Activated T-helper 2 cell treated with anti-CD3 and anti-CD28 coated beads, Interferon-gamma antibody, Interleukin-2, Interleukin-4, amounts not matched to agents 10 μg/mL and 5 μg/mL and 100 μg/mL, durations not matched to agents 14 hours and 24 hours and 36 hours (primary cell): Measurements from ENCODE around the gene ATXN7L1. TPM values are rescaled to one million over a fixed set of nuclear protein-coding genes. Genes with fewer than 3 reads are reported as not detected.

Source experiments
- DNase-seq: peaks from one replicate; pipeline ENCODE4 v3.0.0; 2021; ENCODE audit warnings: low spot score
- H3K27ac Mint-ChIP-seq: one replicate; pipeline ENCODE4 v1.8.0; 2021; ENCODE audit warnings: mixed read lengths
- H3K27me3 Mint-ChIP-seq: one replicate; pipeline ENCODE4 v1.8.0; 2021; ENCODE audit warnings: low read depth, mixed read lengths
- H3K36me3 Mint-ChIP-seq: one replicate; pipeline ENCODE4 v1.8.0; 2021; ENCODE audit warnings: low read depth, mixed read lengths
- H3K4me1 Mint-ChIP-seq: one replicate; pipeline ENCODE4 v1.8.0; 2021; ENCODE audit warnings: low read depth, mixed read lengths
- H3K4me3 Mint-ChIP-seq: one replicate; pipeline ENCODE4 v1.8.0; 2021; ENCODE audit warnings: low read depth, mild to moderate bottlenecking, moderate library complexity, mixed read lengths
- H3K9me3 Mint-ChIP-seq: one replicate; pipeline ENCODE4 v1.8.0; 2021; ENCODE audit warnings: mixed read lengths
- intact Hi-C: fragments of 100-400 bp; cut with micrococcal nuclease; formaldehyde crosslinking; loops from one replicate; pipeline ENCODE4 v1.15.1; 2023
- total RNA-seq: library from RNA; stranded (reverse); gene quantifications from 2 replicates; pipeline ENCODE4 v1.2.3, GENCODE V29; 2022

The ATXN7L1 gene
- total RNA-seq, 1 donor from 2014 or later, result 12.4 TPM

- no peak for DNase-seq
- Mint-ChIP-seq H3K4me1 (peaks cover 14% of the 10 kb centered on the region), H3K36me3 (no peaks in the 10 kb centered on the region), H3K4me3 (no peak overlapping the region), H3K27me3 (no peaks in the 10 kb centered on the region), H3K9me3 (no peaks in the 10 kb centered on the region), H3K27ac (no peak overlapping the region)
- intact Hi-C loops, result no loop called here
These were observed 132.1 kb downstream of the ATXN7L1 start for GRCh38 chr7:105744258-105744657.

GRCh38 chr7:105743351-105744090 is 132.9 kb downstream of the ATXN7L1 start:
- no peak overlapping the region for H3K27ac Mint-ChIP-seq
- intact Hi-C loops, result no loop called here
- peaks cover 14% of the 10 kb centered on the region for H3K4me1 Mint-ChIP-seq
- no peaks in the 10 kb centered on the region for H3K27me3 Mint-ChIP-seq
- H3K36me3 Mint-ChIP-seq, result no peaks in the 10 kb centered on the region
- H3K4me3 Mint-ChIP-seq, result no peak overlapping the region
- DNase-seq, result no peak
- no peaks in the 10 kb centered on the region for H3K9me3 Mint-ChIP-seq

GRCh38 chr7:105742787-105743186 is 133.6 kb downstream of the ATXN7L1 start:
- DNase-seq, result no peak
- peaks cover 14% of the 10 kb centered on the region for H3K4me1 Mint-ChIP-seq
- H3K27me3 Mint-ChIP-seq, result no peaks in the 10 kb centered on the region
- H3K9me3 Mint-ChIP-seq, result no peaks in the 10 kb centered on the region
- H3K4me3 Mint-ChIP-seq, result no peak overlapping the region
- H3K27ac Mint-ChIP-seq, result no peak overlapping the region
- no peaks in the 10 kb centered on the region for H3K36me3 Mint-ChIP-seq
- intact Hi-C loops, result no loop called here

GRCh38 chr7:105741982-105742381 is 134.4 kb downstream of the ATXN7L1 start:
- Mint-ChIP-seq H3K4me3 (no peak overlapping the region), H3K9me3 (no peaks in the 10 kb centered on the region), H3K4me1 (peaks cover 14% of the 10 kb centered on the region), H3K27ac (no peak overlapping the region), H3K27me3 (no peaks in the 10 kb centered on the region), H3K36me3 (no peaks in the 10 kb centered on the region)
- DNase-seq, result no peak
- intact Hi-C loops, result no loop called here

- peaks cover 11% of the 10 kb centered on the region for H3K4me1 Mint-ChIP-seq
- intact Hi-C loops, result no loop called here
- peaks cover 4% of the 10 kb centered on the region for H3K9me3 Mint-ChIP-seq
These were observed 138.3 kb downstream of the ATXN7L1 start for GRCh38 chr7:105738133-105738532.

GRCh38 chr7:105734233-105734632 is 142.2 kb downstream of the ATXN7L1 start:
- DNase-seq, result no peak
- Mint-ChIP-seq H3K9me3 (peaks cover 4% of the 10 kb centered on the region), H3K27ac (no peak overlapping the region), H3K27me3 (no peaks in the 10 kb centered on the region), H3K4me1 (no peaks in the 10 kb centered on the region), H3K36me3 (no peaks in the 10 kb centered on the region), H3K4me3 (no peak overlapping the region)
- intact Hi-C loops, result no loop called here

More at GRCh38 chr7:105738133-105738532, 138.3 kb downstream of the ATXN7L1 start:
- no peak for DNase-seq
- H3K4me3 Mint-ChIP-seq, result no peak overlapping the region
- H3K27me3 Mint-ChIP-seq, result no peaks in the 10 kb centered on the region
- no peaks in the 10 kb centered on the region for H3K36me3 Mint-ChIP-seq
- no peak overlapping the region for H3K27ac Mint-ChIP-seq

- peaks cover 4% of the 10 kb centered on the region for H3K9me3 Mint-ChIP-seq
- H3K27ac Mint-ChIP-seq, result no peak overlapping the region
- intact Hi-C loops, result no loop called here
- H3K27me3 Mint-ChIP-seq, result no peaks in the 10 kb centered on the region
- H3K36me3 Mint-ChIP-seq, result no peaks in the 10 kb centered on the region
- no peak overlapping the region for H3K4me3 Mint-ChIP-seq
- H3K4me1 Mint-ChIP-seq, result no peaks in the 10 kb centered on the region
- no peak for DNase-seq
These were observed 145.4 kb downstream of the ATXN7L1 start for GRCh38 chr7:105731042-105731441.

- H3K9me3 Mint-ChIP-seq, result no peaks in the 10 kb centered on the region
These were observed 148.4 kb downstream of the ATXN7L1 start for GRCh38 chr7:105728028-105728427.

GRCh38 chr7:105724688-105725087 is 151.7 kb downstream of the ATXN7L1 start:
- Mint-ChIP-seq H3K4me3 (no peak overlapping the region), H3K36me3 (no peaks in the 10 kb centered on the region), H3K4me1 (no peaks in the 10 kb centered on the region), H3K27me3 (no peaks in the 10 kb centered on the region), H3K27ac (no peak overlapping the region), H3K9me3 (no peaks in the 10 kb centered on the region)
- intact Hi-C loops, result no loop called here
- DNase-seq, result no peak

More at GRCh38 chr7:105728028-105728427, 148.4 kb downstream of the ATXN7L1 start:
- DNase-seq, result no peak
- H3K36me3 Mint-ChIP-seq, result no peaks in the 10 kb centered on the region
- no peak overlapping the region for H3K27ac Mint-ChIP-seq
- no peaks in the 10 kb centered on the region for H3K27me3 Mint-ChIP-seq
- no peaks in the 10 kb centered on the region for H3K4me1 Mint-ChIP-seq
- intact Hi-C loops, result no loop called here
- no peak overlapping the region for H3K4me3 Mint-ChIP-seq

GRCh38 chr7:105723572-105723971 is 152.8 kb downstream of the ATXN7L1 start:
- H3K9me3 Mint-ChIP-seq, result no peaks in the 10 kb centered on the region
- H3K4me3 Mint-ChIP-seq, result no peak overlapping the region
- no peaks in the 10 kb centered on the region for H3K27me3 Mint-ChIP-seq
- H3K36me3 Mint-ChIP-seq, result no peaks in the 10 kb centered on the region
- no peak overlapping the region for H3K27ac Mint-ChIP-seq
- intact Hi-C loops, result no loop called here
- H3K4me1 Mint-ChIP-seq, result peaks cover 1% of the 10 kb centered on the region
- no peak for DNase-seq

GRCh38 chr7:105721571-105722104 is 154.8 kb downstream of the ATXN7L1 start:
- no peaks in the 10 kb centered on the region for H3K27me3 Mint-ChIP-seq
- no peak overlapping the region for H3K27ac Mint-ChIP-seq
- peaks cover 4% of the 10 kb centered on the region for H3K4me1 Mint-ChIP-seq
- H3K4me3 Mint-ChIP-seq, result no peak overlapping the region
- H3K36me3 Mint-ChIP-seq, result no peaks in the 10 kb centered on the region
- H3K9me3 Mint-ChIP-seq, result no peaks in the 10 kb centered on the region
- no peak for DNase-seq
- intact Hi-C loops, result no loop called here

- intact Hi-C loops, result no loop called here
- Mint-ChIP-seq H3K27me3 (no peaks in the 10 kb centered on the region), H3K27ac (no peak overlapping the region), H3K9me3 (no peaks in the 10 kb centered on the region), H3K4me3 (no peak overlapping the region), H3K36me3 (no peaks in the 10 kb centered on the region), H3K4me1 (peaks cover 11% of the 10 kb centered on the region)
- DNase-seq, result no peak
These were observed 156.5 kb downstream of the ATXN7L1 start for GRCh38 chr7:105719919-105720318.

GRCh38 chr7:105719395-105719794 is 157.0 kb downstream of the ATXN7L1 start:
- H3K4me3 Mint-ChIP-seq, result no peak overlapping the region
- H3K27ac Mint-ChIP-seq, result no peak overlapping the region
- DNase-seq, result no peak
- H3K4me1 Mint-ChIP-seq, result peaks cover 11% of the 10 kb centered on the region
- no peaks in the 10 kb centered on the region for H3K36me3 Mint-ChIP-seq
- intact Hi-C loops, result no loop called here
- H3K27me3 Mint-ChIP-seq, result no peaks in the 10 kb centered on the region
- no peaks in the 10 kb centered on the region for H3K9me3 Mint-ChIP-seq
